ENCODE results near the gene CDH15.
"Not testable (repeated sequence)": the region's sequence is repeated elsewhere in the genome, so short reads cannot be mapped to it uniquely, and the experiment has no call there.

Gene CDH15

DNA sequence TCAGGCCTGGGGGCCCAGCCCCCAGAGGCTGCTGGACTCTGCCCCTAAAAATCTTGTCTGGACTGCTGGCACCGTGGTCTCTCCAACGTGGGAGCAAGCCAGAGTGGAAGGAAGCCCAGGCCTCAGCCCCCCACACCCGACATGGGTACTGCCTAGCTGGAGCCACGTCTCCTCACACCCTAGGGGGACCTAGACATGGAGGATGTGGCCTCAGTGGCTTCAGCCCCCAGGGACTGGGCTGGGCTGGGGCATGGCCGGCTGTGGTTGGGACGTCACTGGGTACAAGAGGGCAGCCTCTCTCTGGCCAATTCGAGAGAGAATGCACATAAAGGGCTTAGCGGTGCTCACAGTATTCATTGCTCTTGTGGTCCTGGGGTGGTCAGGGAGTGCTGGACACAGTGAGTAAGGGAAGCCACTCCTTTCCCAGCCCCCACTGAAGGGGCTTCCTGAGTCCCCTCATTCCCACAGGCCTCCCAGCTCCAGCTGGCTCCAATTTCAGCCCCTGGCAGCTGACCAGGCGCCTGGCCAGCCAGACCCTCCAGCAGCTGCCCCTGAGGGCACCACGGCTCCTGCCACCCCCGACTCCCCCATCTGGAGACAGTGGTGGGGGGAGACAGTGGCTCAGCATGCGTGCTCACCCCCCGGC, 1.1 kb downstream of the CDH15 start:
- DNase-seq (ENCODE audit: low read depth) = no peak

DNA sequence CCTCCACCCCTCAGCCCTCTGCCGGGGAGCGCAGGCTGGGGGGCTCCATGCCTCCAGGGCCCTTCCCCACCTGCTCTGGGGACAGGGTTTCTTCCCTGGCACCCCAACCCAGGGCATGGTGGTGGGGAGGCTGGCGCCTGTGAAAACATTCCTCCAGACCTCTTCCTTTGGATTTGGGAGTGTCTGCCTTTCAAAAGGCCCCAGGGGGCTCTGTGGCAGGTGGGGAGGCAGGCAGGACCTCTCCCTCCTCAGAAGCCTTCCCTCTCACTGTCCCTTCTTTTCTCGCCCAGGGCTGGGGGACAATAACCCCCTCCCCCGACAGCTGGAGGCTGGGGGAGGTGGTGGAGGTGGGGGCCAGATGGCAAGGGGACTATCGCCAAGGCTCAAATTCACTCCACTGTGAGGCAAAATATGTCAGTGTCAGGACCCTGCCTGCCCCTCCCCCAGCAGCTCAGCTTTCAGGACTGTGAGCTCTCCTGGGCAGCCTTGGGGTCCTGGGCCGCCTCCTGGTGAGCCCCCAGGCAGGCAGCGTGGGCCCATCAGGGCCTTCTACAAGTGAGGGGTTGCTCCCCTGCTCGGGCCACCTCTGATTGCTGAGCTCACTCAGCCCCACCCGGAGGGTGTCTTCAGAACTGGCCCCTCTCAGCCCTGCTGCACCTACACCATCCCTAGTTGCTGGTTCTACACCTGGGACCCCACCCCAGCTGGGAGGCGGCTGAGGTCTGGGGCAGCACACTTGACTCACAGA, 1.8 kb downstream of the CDH15 start:
- DNase-seq (ENCODE audit: low read depth) = no peak

DNA sequence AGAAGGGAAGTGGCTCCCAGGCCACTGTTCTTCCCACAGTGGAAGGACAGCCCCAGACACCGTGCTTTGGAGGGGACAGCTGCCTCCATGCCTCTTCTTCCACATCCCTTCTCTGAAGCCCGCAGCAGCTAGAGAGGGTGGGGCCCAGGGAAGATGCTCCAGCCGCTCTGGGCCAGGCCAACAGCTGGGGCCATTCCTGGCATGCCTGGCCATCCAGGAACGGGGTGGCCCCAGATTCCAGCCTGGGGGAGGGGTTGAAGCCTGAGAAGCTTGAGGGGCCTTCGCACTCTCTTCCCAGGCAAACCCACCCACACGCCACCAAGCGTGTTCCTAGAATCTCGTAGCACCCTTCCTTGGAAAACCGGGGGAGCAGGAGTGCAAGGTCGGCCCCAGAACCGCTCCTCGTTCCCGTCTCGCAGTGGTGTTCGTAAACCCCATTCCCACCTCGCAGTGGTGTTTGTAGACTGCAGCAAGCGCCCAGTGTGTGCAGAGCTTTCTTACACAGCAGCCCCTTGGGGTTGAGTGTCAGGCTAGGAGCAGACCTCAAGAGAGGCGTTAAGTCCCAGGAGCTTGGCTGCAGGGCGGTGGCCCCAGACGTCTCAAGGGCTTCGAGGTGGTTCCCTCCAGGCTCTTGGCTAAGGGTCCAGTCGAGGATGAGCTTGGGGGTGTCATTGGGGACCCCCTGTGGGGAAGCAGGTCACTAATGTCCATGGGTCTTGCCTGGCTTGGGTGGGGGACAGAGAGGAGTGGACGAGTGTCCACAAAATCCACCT, 2.7 kb downstream of the CDH15 start:
- no peak for DNase-seq (ENCODE audit: low read depth)

DNA sequence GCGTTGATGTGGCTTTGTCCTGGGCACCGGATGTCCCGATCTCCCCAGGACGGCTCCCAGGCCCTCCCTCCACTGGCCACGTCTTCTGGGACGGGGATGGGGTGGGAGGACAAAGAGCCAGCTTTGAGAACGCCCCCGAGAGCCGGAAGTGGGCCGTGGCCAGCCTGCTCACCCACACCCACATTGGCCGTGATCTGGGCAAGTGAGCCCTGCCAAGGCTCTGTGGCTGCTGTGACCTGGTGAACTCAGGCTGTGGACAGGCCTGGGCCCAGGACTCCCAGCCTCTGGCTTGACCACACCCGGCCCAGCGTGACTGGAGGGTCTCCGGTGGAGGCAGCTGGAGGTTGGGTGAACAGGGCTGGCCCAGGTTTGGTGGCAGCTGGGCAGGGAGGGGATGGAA, 3.3 kb downstream of the CDH15 start:
- no peak for DNase-seq (ENCODE audit: low read depth)

DNA sequence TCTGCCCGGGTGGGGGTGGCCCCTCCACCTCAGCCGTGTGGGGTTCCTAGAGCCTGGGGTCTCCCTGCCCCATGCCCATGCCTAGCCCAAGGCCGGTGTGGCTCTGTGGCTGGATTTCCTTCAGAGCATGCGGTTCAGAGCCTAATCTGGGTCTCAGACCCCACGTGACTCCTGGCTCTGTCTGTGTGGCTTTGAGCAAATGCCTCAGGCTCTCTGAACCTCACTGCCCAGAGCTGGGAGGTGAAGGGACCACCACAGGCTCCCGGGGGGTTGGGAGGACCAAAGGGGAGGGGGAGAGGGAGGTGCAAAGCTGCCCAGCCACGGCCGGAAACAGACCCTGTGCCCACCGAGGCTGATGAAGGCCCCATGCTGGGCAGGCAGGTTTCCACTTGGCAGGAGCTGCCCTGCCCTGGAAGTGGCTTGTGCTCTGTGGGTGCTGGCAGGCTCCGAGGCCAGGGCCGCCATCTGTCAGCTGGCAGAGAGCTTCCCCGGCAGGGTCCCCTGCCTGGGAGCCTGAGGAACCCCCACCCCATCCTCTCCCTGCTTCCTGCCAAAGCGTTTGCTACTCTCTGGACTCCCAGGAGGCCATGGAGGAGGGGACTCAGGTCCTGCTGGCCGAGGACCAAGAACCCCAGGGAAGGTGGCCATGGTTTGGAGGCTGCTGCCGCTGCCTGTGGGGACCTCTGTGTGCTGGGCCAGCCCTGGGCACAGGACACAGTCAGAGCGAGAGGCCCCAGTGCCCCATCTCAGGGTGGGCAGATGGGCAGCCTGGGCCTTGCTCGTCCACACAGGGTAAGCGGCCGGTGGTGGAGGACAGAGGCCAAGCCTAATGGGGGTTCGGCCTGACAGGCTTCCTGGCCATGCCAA, 4.0 kb downstream of the CDH15 start:
- no peak for DNase-seq (ENCODE audit: low read depth)

DNA sequence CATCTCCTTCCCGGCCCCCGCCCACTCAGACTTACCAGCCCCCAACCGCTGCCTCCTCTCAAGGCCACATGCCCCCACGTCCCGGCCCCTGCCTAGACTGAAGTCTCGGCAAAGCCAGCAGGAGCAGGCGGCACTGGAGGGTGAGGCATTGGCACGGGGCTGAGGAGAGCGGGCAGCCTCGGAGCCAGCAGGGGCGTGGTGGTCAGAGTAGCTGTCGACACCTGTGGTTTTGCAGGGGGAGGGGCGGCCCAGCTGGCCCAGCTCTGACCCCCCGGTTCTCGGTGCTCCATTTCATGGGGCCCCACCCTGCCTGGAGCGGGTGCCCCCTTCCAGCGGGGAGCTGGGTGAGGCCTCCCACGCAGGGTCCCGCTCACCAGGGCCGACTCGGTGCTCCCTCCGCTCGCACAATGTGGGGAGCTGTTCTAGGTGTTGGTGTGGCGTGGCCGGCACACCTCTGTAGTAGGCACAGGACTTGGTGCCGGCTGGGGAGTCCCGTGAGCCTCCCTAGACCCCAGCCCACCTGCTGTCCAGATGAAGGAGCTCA, 4.7 kb downstream of the CDH15 start:
- DNase-seq (ENCODE audit: low read depth) = no peak

DNA sequence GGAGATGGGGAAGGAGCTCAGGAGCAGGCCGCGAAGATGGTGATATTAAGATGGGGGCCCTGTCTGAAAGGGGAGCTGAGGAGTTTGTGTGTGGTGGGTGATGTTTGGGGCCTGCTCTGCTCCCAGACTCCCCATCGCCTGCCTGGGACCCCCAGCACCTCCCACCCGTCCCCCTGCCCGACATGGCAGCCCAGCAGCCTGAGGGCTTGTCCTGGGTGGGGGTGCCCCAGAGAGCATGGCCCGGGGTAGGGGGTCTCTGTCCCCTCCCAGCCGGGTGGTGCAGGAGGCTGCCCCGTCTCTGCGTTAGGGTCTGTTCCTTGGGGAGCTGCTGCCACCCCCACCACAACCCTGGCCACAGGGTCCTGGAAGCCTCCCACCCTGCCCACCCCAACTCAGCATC, 5.2 kb downstream of the CDH15 start:
- no peak for DNase-seq (ENCODE audit: low read depth)

DNA sequence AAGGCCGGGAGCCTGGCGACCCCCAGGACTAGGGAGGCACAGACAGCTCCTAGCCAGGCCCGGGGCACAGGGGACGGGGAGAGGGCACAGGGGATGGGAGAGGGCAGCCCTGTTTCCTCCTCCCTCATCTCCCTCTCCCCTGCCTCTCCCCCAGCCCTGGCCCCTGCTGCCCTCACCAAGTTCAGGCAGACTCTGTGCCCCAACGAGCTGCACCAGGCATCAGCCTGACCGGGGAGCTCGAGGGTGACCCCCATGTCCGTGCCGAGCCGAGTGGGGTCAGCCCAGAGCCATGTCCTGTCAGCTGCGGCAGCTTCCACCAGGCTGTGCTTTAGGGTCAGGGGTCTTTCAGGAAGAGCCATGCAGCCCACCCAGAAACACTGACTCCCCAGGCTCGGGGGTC, 6.0 kb downstream of the CDH15 start:
- DNase-seq (ENCODE audit: low read depth) = no peak

DNA sequence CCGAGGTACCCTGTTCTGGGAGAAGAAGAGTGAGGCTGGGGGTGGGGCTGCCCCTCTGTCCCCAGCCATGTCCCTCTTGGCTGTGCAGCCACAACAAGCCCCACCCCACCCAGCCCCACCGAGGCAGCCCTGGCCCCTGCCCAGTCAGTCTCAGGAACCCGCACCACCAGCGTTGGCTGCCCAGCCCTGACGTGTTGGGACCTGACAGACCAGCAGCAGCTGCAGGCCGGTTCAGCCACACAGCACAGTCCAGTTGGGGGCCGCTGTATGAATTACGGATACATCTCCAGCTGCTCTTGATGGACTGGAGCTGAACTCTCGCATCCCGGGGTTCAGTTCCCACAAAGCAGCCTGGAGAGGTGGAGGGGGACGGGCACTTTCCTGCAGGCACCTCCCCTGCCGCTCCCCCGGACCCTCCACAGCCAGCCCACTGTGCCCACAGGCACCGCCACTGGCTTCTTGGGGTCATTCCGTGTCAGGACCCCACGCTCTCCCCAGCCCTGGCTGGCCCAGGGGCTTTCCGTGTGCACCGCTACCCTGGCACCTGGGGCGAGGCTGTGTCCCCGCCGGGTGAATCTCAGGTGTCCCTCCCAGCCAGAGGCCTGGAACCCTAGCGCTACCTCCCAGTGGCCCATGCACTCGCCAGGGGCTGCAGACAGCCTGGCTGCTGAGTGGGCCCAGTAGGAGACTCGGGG, 7.1 kb downstream of the CDH15 start:
- DNase-seq (ENCODE audit: low read depth) = no peak

DNA sequence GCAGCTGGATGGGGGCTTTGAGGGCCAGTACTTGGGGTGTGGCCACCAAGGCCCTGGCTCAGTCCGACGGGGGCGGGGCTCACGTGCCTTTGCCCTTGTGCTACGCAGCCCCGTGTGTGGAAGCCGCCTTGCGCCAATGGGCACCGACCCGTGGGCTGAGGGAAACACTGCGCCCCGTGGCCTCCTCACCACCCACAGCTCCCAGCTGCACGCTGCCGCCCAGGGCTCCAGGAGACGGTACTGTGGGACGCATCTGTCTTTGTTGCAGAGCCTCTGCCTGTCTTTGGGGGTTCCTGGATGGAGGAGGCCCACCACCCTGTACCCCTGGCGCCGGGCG, 7.6 kb downstream of the CDH15 start:
- DNase-seq (ENCODE audit: low read depth) = no peak

DNA sequence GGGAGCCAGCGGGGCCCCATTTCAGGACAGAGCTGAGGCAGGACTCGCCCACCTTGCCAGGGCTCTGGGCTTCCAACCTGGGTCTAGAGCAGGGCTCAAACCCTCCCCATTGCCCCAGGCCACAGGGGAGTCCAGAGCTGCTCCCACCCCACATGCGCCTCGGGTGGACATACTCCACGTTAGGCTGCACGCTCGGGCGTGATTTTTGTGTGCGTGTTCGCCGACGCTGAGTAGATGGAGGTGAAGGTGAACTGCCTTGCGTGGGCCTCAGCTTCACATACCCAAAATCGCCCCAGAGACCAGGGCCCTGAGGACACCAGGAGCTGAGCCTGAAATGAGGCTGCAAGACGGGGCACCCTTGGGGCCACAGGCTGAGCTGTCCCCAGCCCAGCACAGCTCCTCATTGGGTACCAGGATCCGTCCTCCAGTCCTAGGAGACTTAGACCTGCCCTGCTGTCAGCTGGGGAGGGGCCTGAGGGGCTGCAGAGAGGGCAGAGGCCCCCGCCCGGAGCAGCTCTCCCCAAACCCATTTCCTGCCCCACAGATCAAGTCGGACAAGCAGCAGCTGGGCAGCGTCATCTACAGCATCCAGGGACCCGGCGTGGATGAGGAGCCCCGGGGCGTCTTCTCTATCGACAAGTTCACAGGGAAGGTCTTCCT, 8.2 kb downstream of the CDH15 start:
- no peak for DNase-seq (ENCODE audit: low read depth)

DNA sequence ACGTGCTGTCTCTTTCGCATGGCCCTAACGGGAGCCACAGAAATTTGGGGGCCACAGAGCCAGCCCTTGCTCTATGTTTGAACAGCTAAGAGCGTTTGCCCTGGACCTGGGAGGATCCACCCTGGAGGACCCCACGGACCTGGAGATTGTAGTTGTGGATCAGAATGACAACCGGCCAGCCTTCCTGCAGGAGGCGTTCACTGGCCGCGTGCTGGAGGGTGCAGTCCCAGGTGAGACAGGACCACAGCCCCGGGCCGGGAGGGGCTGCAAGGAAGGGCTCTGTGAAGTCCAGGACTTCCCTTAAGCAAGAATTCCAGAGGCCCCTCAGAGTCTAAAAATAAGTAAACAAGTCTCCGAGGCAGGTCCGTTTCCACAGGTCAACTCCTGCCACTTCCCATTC, 11.9 kb downstream of the CDH15 start:
- DNase-seq (ENCODE audit: low read depth) = no peak

DNA sequence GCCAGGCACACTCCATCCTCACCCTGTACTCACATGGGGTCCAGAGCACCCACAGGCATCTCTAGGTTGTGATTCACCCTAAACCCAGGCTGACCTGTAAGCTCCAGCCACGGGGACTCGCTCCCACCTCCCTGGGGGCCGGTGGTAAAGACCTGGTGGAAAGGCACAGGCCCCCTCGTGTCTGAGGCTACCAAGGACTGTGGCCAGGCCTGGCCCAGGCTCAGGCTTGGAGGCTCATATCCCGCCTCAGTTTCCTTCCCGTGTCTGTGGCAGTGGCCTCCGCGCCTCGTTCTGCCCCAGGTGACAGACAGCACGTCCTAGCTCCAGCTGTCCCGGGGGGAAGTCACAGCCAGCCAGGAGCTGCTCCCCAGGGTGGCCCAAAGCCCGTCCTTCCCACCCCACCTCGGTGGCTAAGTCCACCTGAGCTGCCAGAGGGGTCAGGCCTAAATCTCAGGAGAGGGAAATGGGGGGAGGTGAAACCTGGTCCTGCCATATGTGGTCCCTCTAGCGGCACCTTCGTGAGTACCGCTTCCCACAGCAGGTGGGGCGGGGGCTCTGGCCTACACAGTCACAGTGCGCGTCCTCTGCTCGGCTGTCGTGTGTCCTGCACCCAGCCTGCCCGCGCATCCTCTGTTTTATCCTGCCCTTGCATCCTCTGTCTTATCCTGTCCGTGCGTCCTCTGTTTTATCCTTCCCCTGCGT, 12.6 kb downstream of the CDH15 start:
- no peak for DNase-seq (ENCODE audit: low read depth)

DNA sequence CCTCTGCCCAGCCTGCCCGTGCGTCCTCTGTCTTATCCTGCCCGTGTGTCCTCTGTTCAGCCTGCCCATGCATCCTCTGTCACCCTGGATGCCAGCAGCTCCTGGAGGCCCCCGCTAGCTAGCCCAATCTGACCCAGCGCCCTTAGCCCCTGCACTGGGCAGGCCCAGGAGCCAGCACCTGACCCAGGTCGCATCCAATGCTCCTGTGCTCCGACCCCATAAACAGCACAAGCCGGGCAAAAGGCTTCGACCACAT, 13.1 kb downstream of the CDH15 start:
- no peak for DNase-seq (ENCODE audit: low read depth)

DNA sequence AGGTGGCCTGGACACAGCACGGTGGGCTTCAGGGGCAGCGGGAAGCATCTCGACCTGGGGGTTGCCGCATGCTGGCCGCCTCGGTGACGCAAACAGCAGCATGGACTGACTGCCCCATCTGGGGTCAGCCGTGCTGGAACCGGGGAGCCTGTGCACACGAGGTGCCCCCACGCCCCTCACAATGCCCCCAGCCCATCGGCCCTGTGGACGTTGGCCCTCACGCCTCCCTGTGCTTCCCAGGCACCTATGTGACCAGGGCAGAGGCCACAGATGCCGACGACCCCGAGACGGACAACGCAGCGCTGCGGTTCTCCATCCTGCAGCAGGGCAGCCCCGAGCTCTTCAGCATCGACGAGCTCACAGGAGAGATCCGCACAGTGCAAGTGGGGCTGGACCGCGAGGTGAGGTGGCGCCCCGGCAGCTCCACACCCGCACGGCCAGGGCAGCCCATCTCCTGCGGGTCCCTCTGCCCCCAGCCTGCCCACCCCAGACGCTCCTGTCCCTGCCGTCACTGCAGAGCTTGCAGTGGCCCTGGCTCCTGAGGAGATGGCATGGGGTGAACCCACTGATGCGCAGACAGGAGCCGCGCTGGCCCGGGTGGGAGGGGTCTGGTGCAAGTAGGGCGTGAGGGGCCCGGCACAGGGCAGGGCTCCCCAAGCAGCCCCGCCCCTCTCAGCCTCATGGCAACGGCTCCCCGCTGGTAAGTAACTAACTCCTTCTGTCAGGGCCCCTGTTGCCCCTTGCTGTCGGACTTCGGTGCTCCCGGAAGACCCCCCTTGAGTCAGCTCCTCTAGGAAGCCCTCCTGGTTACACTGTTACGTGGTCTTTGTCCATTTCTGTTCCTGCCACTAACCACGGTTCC, 13.6 kb downstream of the CDH15 start:
- peak; percentile 29 for DNase-seq (ENCODE audit: low read depth)

DNA sequence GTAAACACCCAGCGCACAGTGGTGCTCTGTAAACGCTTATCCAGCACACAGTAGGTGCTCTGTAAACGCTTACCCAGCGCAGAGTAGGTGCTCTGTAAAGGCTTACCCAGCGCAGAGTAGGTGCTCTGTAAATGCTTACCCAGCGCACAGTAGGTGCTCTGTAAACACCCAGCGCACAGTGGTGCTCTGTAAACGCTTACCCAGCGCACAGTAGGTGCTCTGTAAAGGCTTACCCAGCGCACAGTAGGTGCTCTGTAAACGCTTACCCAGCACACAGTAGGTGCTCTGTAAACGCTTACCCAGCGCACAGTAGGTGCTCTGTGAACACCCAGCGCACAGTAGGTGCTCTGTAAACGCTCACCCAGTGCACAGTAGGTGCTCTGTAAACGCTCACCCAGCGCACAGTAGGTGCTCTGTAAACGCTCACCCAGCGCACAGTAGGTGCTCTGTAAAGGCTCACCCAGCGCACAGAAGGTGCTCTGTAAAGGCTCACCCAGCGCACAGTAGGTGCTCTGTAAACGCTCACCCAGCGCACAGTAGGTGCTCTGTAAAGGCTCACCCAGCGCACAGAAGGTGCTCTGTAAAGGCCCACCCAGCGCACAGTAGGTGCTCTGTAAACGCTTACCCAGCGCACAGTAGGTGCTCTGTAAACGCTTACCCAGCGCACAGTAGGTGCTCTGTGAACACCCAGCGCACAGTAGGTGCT, 14.5 kb downstream of the CDH15 start:
- DNase-seq (ENCODE audit: low read depth) = not testable (repeated sequence)

DNA sequence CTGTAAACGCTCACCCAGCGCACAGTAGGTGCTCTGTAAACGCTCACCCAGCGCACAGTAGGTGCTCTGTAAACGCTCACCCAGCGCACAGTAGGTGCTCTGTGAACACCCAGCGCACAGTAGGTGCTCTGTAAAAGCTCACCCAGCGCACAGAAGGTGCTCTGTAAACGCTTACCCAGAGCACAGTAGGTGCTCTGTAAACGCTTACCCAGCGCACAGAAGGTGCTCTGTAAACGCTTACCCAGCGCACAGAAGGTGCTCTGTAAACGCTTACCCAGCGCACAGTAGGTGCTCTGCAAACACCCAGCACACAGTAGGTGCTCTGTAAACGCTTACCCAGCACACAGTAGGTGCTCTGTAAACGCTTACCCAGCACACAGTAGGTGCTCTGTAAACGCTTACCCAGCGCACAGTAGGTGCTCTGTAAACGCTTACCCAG, 15.1 kb downstream of the CDH15 start:
- not testable (repeated sequence) for DNase-seq (ENCODE audit: low read depth)

DNA sequence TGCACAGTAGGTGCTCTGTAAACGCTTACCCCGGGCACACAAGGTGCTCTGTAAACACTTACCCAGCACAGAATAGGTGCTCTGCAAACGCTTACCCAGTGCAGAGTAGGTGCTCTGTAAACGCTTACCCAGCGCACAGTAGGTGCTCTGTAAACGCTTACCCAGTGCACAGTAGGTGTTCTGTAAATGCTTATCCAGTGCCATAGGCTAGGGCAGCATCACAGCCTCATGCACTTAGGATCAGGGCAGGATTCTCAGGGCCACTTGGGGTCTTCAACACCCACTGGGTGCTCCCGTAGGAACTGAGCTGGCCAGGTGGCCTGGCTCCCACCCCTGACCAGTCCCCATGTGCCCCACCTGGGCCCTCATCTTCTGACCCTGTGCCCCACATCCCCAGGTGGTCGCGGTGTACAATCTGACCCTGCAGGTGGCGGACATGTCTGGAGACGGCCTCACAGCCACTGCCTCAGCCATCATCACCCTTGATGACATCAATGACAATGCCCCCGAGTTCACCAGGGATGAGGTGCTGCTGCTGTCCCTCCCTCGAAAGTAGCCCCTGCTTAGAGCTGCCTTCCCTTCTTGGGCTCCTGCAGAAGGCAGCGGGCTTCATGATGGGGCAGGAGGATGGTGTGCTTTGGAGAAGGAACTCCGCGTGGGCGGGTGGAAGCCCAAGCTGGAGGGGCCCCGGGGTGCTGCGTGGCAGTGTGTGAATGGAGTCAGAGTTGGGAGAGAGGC, 15.7 kb downstream of the CDH15 start:
- DNase-seq (ENCODE audit: low read depth) = no peak

Data from T follicular helper cell (primary cell).